ENCODE results near the gene FAM217B.
A peak's percentile ranks its signal among the peaks of the same experiment; 100 is the strongest.

Gene FAM217B

GRCh38 chr20:59932616-59933295, 7.4 kb upstream of the FAM217B start:
- FAIRE-seq (no peak), DNase-seq (ENCODE audit: insufficient read length, low spot score) (no peak)
- TF ChIP-seq CTCF (IDR thresholded peaks at IDR 0.05; ENCODE audit: insufficient read depth, missing control alignments), result no peak

DNA sequence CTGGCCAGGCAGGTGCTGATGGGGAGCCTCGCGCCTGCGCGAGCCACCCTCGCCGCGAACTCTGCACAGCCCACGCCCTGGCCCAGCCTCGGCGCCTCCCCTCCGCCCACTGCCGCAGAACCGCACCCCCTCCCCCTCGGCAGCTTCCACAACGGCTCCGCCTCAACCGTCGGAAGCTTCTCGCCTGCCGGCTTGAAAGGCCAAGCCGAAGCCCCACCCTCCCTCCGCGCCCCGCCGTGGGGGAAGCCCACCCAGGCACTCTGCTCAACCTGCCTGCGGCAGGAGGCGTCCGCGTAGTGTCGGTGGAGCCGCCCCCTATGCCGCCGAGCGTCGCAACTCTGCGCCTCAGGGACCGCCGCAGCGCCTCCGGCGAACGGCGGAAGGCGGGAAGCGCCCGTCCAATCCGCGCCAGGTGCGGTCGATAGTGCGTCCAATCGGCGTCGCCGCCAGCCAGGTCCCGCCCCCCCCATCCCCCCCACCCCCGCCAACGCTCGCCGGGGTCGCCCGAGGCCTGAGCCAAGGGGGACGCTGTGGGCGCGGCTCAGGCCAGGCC, 6.8 kb upstream of the FAM217B start, which contains the start of gene SYCP2:
TSS of gene SYCP2 (minus strand) at position 342 of the 553 bp plus-strand sequence. CDS start 11,224 bp downstream, outside the sequence.
- TF ChIP-seq CTCF (IDR thresholded peaks at IDR 0.05; ENCODE audit: insufficient read depth, missing control alignments), result no peak
- no peak for DNase-seq (ENCODE audit: insufficient read length, low spot score)
- FAIRE-seq, result no peak

DNA sequence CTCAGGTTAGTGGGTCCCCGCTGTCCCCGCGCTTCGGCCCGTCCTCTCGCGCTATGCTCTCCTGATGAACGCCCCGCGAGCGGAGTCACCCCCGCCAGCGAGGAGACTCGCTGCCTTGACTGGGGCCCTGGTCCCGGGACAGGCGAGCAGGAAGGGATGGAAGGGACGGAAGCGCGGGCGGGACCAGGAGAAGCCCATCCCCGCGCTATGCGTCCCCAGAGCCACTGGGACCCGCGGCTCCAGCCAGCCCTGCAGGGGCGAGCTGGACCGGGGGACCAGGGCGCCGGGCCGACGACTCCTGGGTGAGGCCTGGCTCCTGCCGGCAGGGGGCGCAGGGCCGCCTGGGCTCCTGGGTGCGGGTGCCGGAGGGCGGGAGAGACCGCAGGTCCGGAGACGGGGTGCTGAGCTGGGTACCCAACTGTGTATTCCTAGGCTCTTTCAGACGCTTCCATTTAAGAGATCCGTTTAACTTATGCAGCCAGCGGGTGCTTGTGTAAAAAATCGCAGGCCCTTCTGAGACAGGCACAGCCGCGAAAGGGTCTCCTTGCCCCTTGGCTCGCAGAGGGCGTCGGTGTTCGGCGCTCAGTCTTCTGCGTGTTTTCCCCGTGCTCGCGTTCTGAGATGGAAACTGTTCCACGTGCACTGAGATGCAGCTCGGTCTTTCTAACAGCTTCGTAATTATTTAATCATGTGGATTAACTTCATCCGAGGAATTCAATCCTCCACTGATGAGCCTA, 6.2 kb upstream of the FAM217B start:
- FAIRE-seq, result no peak

DNA sequence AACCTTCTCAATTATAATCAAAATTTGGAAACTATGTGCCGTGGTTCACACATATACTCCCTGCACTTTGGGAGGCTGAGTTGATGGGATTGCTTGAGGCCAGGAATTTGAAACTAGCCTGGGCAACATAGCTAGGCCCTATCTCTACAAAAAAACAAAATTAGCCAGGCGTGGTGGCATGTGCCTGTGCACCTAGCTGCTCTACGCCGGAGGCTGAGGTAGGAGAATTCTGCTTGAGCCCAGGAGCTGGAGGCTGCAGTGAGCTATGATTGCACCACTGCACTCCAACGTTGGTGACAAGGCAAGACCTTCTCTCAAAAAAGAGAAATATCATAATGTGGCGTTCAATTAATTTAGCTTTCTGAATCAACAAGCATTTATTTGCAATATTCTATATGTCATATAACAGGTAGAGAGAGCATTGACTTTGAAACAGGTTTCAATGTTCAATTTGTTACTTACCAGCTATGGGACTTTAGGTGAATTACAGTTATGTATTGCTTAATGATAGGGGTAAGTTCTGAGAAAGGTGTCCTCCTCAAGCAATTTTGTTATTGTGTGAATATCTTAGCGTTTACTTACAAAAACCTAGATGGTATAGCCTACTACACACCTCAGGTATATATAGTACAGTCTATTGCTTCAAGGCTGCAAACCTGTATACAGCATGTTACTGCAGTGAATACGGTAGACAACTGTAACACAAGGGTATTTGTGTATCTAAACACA, 4.6 kb upstream of the FAM217B start:
- FAIRE-seq (no peak), DNase-seq (ENCODE audit: insufficient read length, low spot score) (no peak)
- no peak for TF ChIP-seq CTCF (IDR thresholded peaks at IDR 0.05; ENCODE audit: insufficient read depth, missing control alignments)

More for the DNA sequence above, 6.2 kb upstream of the FAM217B start:
- peak; percentile 55 for DNase-seq (ENCODE audit: insufficient read length, low spot score)
- peak; percentile 63 for TF ChIP-seq CTCF (IDR thresholded peaks at IDR 0.05; ENCODE audit: insufficient read depth, missing control alignments)

GRCh38 chr20:59936409-59936808, 3.8 kb upstream of the FAM217B start:
- DNase-seq (ENCODE audit: insufficient read length, low spot score) (no peak), FAIRE-seq (no peak)
- TF ChIP-seq CTCF (IDR thresholded peaks at IDR 0.05; ENCODE audit: insufficient read depth, missing control alignments), result no peak

GRCh38 chr20:59937150-59937549, 3.0 kb upstream of the FAM217B start:
- DNase-seq (ENCODE audit: insufficient read length, low spot score), result no peak
- TF ChIP-seq CTCF (IDR thresholded peaks at IDR 0.05; ENCODE audit: insufficient read depth, missing control alignments), result no peak
- FAIRE-seq, result no peak

Data from D721Med (cell line).